IPS-15b (cell line): ENCODE data around the gene TRAPPC2B.

Experiments
- H3K27me3 ChIP-seq: one replicate; pipeline ENCODE4 v1.6.1; 2013; ENCODE audit warnings: low read length; ENCODE audit not compliant: control insufficient read depth, insufficient read depth
- H3K36me3 ChIP-seq: one replicate; pipeline ENCODE4 v1.6.1; 2013; ENCODE audit warnings: low read length; ENCODE audit not compliant: control insufficient read depth, insufficient read depth
- H3K4me1 ChIP-seq: one replicate; pipeline ENCODE4 v1.6.1; 2013; ENCODE audit warnings: mild to moderate bottlenecking, low read length; ENCODE audit not compliant: control insufficient read depth, insufficient read depth
- H3K4me3 ChIP-seq: one replicate; pipeline ENCODE4 v1.5.1; 2013; ENCODE audit warnings: low read depth, low read length
- H3K9ac ChIP-seq: one replicate; pipeline ENCODE4 v1.6.1; 2013; ENCODE audit warnings: low read depth, mild to moderate bottlenecking, low read length
- H3K9me3 ChIP-seq: one replicate; pipeline ENCODE4 v1.6.1; 2013; ENCODE audit warnings: mild to moderate bottlenecking, low read length; ENCODE audit not compliant: control insufficient read depth, insufficient read depth

The TRAPPC2B gene

GRCh38 chr19:57410877-57411671, 47.7 kb downstream of the TRAPPC2B start, which contains the start of gene ZNF17:
ZNF17 (plus strand) TSS chr19:57411161; CDS start chr19:57413616, 2,455 bp downstream.
- Histone ChIP-seq H3K27me3 (no peaks in the 10 kb centered on the region), H3K9ac (peak within 1 kb of the TSS; percentile 19), H3K36me3 (no peaks in the 10 kb centered on the region), H3K9me3 (no peaks in the 10 kb centered on the region), H3K4me3 (peak within 1 kb of the TSS; percentile 83), H3K4me1 (no peaks in the 10 kb centered on the region)
